HG02623 (cell line): Measurements from ENCODE around the gene TNFRSF1A.
"Not testable (repeated sequence)": the region's sequence is repeated elsewhere in the genome, so short reads cannot be mapped to it uniquely, and the experiment has no call there.

ENCODE experiments used
- ATAC-seq: cut with Tn5 transposase; IDR thresholded peaks from one replicate; pipeline ENCODE4 v1.9.1; 2021; ENCODE audit warnings: moderate library complexity; ENCODE audit not compliant: unreplicated experiment

Gene TNFRSF1A

GRCh38 chr12:6358881-6359280, 17.0 kb upstream of the TNFRSF1A start:
- ATAC-seq, result no peak

GRCh38 chr12:6356374-6356820, 14.5 kb upstream of the TNFRSF1A start:
- no peak for ATAC-seq

GRCh38 chr12:6355491-6356373, 13.9 kb upstream of the TNFRSF1A start:
- no peak for ATAC-seq

GRCh38 chr12:6354495-6355393, 12.9 kb upstream of the TNFRSF1A start:
- no peak for ATAC-seq

GRCh38 chr12:6352193-6353173, 10.6 kb upstream of the TNFRSF1A start:
- ATAC-seq, result no peak

- ATAC-seq, result no peak
These were observed 9.7 kb upstream of the TNFRSF1A start for GRCh38 chr12:6351622-6352021.

- no peak for ATAC-seq
These were observed 5.8 kb upstream of the TNFRSF1A start for GRCh38 chr12:6347367-6348338.

GRCh38 chr12:6346942-6347341, 5.1 kb upstream of the TNFRSF1A start:
- ATAC-seq, result no peak

- ATAC-seq, result no peak
These were observed 4.5 kb upstream of the TNFRSF1A start for GRCh38 chr12:6346235-6346832.

- ATAC-seq, result no peak
These were observed 3.6 kb upstream of the TNFRSF1A start for GRCh38 chr12:6345319-6346091.

GRCh38 chr12:6344101-6344660, 2.3 kb upstream of the TNFRSF1A start:
- not testable (repeated sequence) for ATAC-seq

GRCh38 chr12:6343518-6343917, 1.6 kb upstream of the TNFRSF1A start:
- no peak for ATAC-seq

- ATAC-seq, result no peak
These were observed 439 bp upstream of the TNFRSF1A start for GRCh38 chr12:6342140-6342889.

- no peak for ATAC-seq
These were observed 995 bp downstream of the TNFRSF1A start for GRCh38 chr12:6340745-6341416.

- no peak for ATAC-seq
These were observed 1.7 kb downstream of the TNFRSF1A start for GRCh38 chr12:6340032-6340638.

- ATAC-seq, result no peak
These were observed 2.9 kb downstream of the TNFRSF1A start for GRCh38 chr12:6338955-6339354.
